SK-N-SH treated with all-trans-retinoic acid at 6 μM for 48 hours (cell line): Measurements from ENCODE around the gene LETMD1.

Experiments
- ATAC-seq: fragments of 200-7000 bp; cut with Tn5 transposase; 3 replicates; pipeline ENCODE4 v1.9.1; 2020; ENCODE audit warnings: mild to moderate bottlenecking, moderate library complexity
- ARNTL ChIP-seq: fragments of 450-650 bp; formaldehyde crosslinking; IDR thresholded peaks from 2 replicates; pipeline ENCODE4 v1.5.0; 2020; ENCODE audit warnings: low read depth, mild to moderate bottlenecking, moderate library complexity, borderline replicate concordance
- BACH2 ChIP-seq: fragments of 250-450 bp; sonication (Bioruptor Pico); IDR thresholded peaks from 2 replicates; pipeline ENCODE4 v1.9.0; 2021; ENCODE audit warnings: mild to moderate bottlenecking, borderline replicate concordance
- CSDC2 ChIP-seq: fragments of 250-450 bp; sonication (Bioruptor Pico); IDR thresholded peaks from 2 replicates; pipeline ENCODE4 v1.5.0; 2020; ENCODE audit warnings: mild to moderate bottlenecking, moderate library complexity
- ESRRG ChIP-seq: fragments of 250-450 bp; sonication (Bioruptor Pico); IDR thresholded peaks from 2 replicates; pipeline ENCODE4 v1.6.1; 2021; ENCODE audit warnings: mild to moderate bottlenecking
- GLIS3 ChIP-seq: fragments of 250-450 bp; sonication (Bioruptor Pico); IDR thresholded peaks from 2 replicates; pipeline ENCODE4 v1.5.0; 2020; ENCODE audit warnings: mild to moderate bottlenecking, moderate library complexity
- ISL1 ChIP-seq: fragments of 250-450 bp; sonication (Bioruptor Pico); IDR thresholded peaks from 2 replicates; pipeline ENCODE4 v2.1.2; 2022; ENCODE audit warnings: mild to moderate bottlenecking, moderate library complexity
- OSR1 ChIP-seq: fragments of 250-450 bp; sonication (Bioruptor Pico); IDR thresholded peaks from 2 replicates; pipeline ENCODE4 v1.8.0; 2022; ENCODE audit warnings: moderate library complexity, mild to moderate bottlenecking, inconsistent platforms
- PPARA ChIP-seq: fragments of 250-450 bp; sonication (Bioruptor Pico); IDR thresholded peaks from 2 replicates; pipeline ENCODE4 v1.5.0; 2020; ENCODE audit warnings: mild to moderate bottlenecking, borderline replicate concordance
- SNAI2 ChIP-seq: fragments of 250-450 bp; sonication (Bioruptor Pico); IDR thresholded peaks from 2 replicates; pipeline ENCODE4 v1.5.0; 2020; ENCODE audit warnings: mild to moderate bottlenecking, moderate library complexity
- TCF4 ChIP-seq: fragments of 250-450 bp; sonication (Bioruptor Pico); IDR thresholded peaks from 2 replicates; pipeline ENCODE4 v1.8.0; 2021; ENCODE audit warnings: mild to moderate bottlenecking, moderate library complexity, borderline replicate concordance
- TOX ChIP-seq: fragments of 250-450 bp; sonication (Bioruptor Pico); IDR thresholded peaks from 2 replicates; pipeline ENCODE4 v1.8.0; 2021; ENCODE audit warnings: mild to moderate bottlenecking, moderate library complexity, borderline replicate concordance
- ZFP3 ChIP-seq: fragments of 250-450 bp; sonication (Bioruptor Pico); IDR thresholded peaks from 2 replicates; pipeline ENCODE4 v1.5.0; 2020; ENCODE audit warnings: mild to moderate bottlenecking, moderate library complexity
- ZFP30 ChIP-seq: fragments of 450-650 bp; formaldehyde crosslinking; IDR thresholded peaks from 2 replicates; pipeline ENCODE4 v1.5.0; 2022; ENCODE audit warnings: mild to moderate bottlenecking, moderate library complexity
- ZNF565 ChIP-seq: fragments of 450-650 bp; formaldehyde crosslinking; conservative IDR thresholded peaks from 2 replicates; pipeline ENCODE4 v1.5.0; 2020; ENCODE audit warnings: low read depth, mild to moderate bottlenecking, moderate library complexity
- ZNF70 ChIP-seq: fragments of 450-650 bp; formaldehyde crosslinking; IDR thresholded peaks from 2 replicates; pipeline ENCODE4 v1.5.0; 2020; ENCODE audit warnings: mild to moderate bottlenecking, moderate library complexity
- ZNF8 ChIP-seq: fragments of 450-650 bp; formaldehyde crosslinking; IDR thresholded peaks from 2 replicates; pipeline ENCODE4 v1.5.0; 2020; ENCODE audit warnings: mild to moderate bottlenecking, moderate library complexity
- TF ChIP-seq, protein P1 (sequence below): fragments of 250-450 bp; sonication (Bioruptor Pico); IDR thresholded peaks from 2 replicates; pipeline ENCODE4 v1.5.1; 2021; ENCODE audit warnings: mild to moderate bottlenecking, moderate library complexity
- TF ChIP-seq, protein P2 (sequence below): fragments of 250-450 bp; sonication (Bioruptor Pico); IDR thresholded peaks from 2 replicates; pipeline ENCODE4 v1.5.1; 2020; ENCODE audit warnings: low read depth, mild to moderate bottlenecking, moderate library complexity
- TF ChIP-seq, protein P3 (sequence below): fragments of 250-450 bp; sonication (Bioruptor Pico); IDR thresholded peaks from 2 replicates; pipeline ENCODE4 v1.5.0; 2020; ENCODE audit warnings: mild to moderate bottlenecking, moderate library complexity
- TF ChIP-seq, protein P4 (sequence below): fragments of 250-450 bp; sonication (Bioruptor Pico); IDR thresholded peaks from 2 replicates; pipeline ENCODE4 v1.8.0; 2020; ENCODE audit warnings: mild to moderate bottlenecking, moderate library complexity, borderline replicate concordance

LETMD1 gene

DNA sequence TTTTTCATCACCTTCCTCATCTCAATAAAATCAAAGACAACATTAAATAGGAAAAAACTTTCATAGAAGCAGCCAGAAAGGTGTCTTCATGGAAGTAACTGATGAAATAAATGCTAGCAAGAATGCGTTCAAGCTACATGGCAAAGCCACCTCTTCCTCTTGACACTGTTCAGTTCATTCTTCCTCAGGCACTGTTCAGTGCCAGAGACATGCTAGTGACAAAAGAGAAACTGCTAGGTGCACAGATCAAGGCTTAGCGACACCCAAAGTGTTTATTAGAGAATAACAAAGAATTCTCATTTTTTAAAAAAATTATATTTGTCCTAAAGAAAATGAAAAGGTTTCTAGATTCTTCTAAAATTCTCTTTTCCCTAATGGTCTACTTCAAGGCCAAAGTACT is 29.2 kb upstream of the LETMD1 start:
- TF ChIP-seq, protein P1, sequence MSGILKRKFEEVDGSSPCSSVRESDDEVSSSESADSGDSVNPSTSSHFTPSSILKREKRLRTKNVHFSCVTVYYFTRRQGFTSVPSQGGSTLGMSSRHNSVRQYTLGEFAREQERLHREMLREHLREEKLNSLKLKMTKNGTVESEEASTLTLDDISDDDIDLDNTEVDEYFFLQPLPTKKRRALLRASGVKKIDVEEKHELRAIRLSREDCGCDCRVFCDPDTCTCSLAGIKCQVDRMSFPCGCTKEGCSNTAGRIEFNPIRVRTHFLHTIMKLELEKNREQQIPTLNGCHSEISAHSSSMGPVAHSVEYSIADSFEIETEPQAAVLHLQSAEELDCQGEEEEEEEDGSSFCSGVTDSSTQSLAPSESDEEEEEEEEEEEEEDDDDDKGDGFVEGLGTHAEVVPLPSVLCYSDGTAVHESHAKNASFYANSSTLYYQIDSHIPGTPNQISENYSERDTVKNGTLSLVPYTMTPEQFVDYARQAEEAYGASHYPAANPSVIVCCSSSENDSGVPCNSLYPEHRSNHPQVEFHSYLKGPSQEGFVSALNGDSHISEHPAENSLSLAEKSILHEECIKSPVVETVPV (CRISPR knock-in tag) = no peak
- no peak for TF ChIP-seq ZNF8 (CRISPR knock-in tag)
- TF ChIP-seq ZFP3 = no peak
- no peak for TF ChIP-seq ARNTL (CRISPR knock-in tag)
- no peak for TF ChIP-seq ZFP30 (CRISPR knock-in tag)
- TF ChIP-seq CSDC2 = no peak
- TF ChIP-seq ISL1 = no peak
- TF ChIP-seq TOX (CRISPR knock-in tag) = no peak
- ATAC-seq = no peak

DNA sequence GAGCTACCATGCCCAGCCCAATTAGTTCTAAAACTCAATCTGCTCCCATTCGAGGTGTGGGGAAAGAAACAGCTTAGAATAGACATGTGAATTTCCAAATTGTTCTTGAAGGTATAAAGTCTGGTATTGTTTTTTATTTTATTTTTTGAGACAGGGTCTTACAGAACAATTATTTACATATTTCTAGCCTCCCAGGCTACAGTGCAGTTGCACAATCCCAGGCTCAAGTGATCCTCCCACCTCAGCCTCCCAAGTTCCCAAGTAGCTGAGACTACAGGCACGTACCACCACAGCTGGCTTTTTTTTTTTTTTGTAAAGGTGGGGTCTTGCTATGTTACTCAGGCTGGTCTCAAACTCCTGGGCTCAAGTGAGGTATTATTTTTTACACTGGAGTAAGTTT is 28.2 kb upstream of the LETMD1 start:
- no peak for ATAC-seq
- TF ChIP-seq TCF4 (CRISPR knock-in tag) = no peak
- TF ChIP-seq ESRRG (CRISPR knock-in tag) = no peak
- TF ChIP-seq, protein P2, sequence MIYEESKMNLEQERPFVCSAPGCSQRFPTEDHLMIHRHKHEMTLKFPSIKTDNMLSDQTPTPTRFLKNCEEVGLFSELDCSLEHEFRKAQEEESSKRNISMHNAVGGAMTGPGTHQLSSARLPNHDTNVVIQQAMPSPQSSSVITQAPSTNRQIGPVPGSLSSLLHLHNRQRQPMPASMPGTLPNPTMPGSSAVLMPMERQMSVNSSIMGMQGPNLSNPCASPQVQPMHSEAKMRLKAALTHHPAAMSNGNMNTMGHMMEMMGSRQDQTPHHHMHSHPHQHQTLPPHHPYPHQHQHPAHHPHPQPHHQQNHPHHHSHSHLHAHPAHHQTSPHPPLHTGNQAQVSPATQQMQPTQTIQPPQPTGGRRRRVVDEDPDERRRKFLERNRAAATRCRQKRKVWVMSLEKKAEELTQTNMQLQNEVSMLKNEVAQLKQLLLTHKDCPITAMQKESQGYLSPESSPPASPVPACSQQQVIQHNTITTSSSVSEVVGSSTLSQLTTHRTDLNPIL (CRISPR knock-in tag) = no peak
- TF ChIP-seq ARNTL (CRISPR knock-in tag) = no peak
- no peak for TF ChIP-seq CSDC2
- no peak for TF ChIP-seq ZFP30 (CRISPR knock-in tag)
- no peak for TF ChIP-seq SNAI2
- no peak for TF ChIP-seq GLIS3
- TF ChIP-seq, protein P3, sequence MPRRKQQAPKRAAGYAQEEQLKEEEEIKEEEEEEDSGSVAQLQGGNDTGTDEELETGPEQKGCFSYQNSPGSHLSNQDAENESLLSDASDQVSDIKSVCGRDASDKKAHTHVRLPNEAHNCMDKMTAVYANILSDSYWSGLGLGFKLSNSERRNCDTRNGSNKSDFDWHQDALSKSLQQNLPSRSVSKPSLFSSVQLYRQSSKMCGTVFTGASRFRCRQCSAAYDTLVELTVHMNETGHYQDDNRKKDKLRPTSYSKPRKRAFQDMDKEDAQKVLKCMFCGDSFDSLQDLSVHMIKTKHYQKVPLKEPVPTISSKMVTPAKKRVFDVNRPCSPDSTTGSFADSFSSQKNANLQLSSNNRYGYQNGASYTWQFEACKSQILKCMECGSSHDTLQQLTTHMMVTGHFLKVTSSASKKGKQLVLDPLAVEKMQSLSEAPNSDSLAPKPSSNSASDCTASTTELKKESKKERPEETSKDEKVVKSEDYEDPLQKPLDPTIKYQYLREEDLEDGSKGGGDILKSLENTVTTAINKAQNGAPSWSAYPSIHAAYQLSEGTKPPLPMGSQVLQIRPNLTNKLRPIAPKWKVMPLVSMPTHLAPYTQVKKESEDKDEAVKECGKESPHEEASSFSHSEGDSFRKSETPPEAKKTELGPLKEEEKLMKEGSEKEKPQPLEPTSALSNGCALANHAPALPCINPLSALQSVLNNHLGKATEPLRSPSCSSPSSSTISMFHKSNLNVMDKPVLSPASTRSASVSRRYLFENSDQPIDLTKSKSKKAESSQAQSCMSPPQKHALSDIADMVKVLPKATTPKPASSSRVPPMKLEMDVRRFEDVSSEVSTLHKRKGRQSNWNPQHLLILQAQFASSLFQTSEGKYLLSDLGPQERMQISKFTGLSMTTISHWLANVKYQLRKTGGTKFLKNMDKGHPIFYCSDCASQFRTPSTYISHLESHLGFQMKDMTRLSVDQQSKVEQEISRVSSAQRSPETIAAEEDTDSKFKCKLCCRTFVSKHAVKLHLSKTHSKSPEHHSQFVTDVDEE (CRISPR knock-in tag) = no peak
- TF ChIP-seq OSR1 (CRISPR knock-in tag) = no peak
- TF ChIP-seq PPARA = no peak

DNA sequence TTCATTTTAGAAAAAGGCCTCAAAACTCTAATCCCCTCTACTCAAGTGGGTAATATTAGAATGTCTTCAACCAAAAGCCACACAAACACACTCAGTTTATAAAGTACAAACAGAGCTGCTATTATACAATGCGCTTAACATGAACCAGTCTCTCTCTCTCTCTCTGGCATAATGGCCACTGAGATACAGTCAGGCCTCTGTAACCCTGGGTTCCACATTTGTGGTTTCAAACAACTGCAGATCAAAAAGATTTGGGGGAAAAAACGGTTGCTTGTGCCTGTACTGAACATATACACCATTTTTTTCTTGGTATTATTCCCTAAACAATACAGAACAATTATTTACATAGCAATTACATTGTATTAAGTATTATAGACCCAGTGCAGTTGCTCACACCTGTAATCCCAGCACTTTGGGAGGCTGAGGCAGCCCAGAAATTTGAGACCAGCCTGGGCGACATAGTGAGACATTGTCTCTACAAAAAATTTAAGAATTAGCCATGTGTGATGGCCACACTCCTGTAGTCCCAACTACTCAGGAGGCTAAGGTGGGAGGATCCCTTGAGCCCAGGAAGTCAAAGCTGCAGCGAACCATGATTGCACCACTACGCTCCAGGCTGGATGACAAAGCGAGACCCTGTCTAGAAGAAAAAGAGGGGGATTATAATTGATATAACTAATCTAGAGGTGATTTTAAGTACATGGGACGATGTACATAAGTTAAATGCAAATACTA is 27.5 kb upstream of the LETMD1 start:
- TF ChIP-seq ZNF565 (CRISPR knock-in tag) (no peak), ZFP3 (no peak), ZFP30 (CRISPR knock-in tag) (no peak), ISL1 (no peak), PPARA (no peak), CSDC2 (no peak), BACH2 (CRISPR knock-in tag) (no peak)
- TF ChIP-seq, protein P2 (CRISPR knock-in tag) = no peak
- no peak for ATAC-seq

DNA sequence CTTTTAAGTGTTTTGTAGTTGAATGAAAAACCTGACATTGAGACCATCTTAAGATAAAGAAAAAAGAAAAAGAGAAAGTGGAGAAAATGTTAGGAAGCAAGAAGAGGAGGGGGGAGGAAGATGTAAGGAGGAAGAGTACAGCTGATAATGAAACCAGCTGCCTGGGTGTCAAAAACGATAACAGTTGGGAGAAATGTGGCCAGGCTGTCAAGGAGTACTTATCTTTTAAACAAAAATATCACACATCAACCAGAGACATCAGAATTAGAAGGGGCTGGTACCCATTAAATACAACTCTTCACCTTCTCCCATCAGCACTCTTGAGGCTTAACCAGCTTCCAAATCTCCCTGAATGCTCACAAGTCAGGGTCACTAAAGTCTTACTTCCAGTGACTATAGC is 26.4 kb upstream of the LETMD1 start:
- ATAC-seq = no peak
- TF ChIP-seq ZFP3 (no peak), ZNF70 (no peak), GLIS3 (no peak), OSR1 (CRISPR knock-in tag) (no peak), ZNF8 (CRISPR knock-in tag) (no peak), ESRRG (CRISPR knock-in tag) (no peak)
- TF ChIP-seq, all 23 proteins: peak for 0

DNA sequence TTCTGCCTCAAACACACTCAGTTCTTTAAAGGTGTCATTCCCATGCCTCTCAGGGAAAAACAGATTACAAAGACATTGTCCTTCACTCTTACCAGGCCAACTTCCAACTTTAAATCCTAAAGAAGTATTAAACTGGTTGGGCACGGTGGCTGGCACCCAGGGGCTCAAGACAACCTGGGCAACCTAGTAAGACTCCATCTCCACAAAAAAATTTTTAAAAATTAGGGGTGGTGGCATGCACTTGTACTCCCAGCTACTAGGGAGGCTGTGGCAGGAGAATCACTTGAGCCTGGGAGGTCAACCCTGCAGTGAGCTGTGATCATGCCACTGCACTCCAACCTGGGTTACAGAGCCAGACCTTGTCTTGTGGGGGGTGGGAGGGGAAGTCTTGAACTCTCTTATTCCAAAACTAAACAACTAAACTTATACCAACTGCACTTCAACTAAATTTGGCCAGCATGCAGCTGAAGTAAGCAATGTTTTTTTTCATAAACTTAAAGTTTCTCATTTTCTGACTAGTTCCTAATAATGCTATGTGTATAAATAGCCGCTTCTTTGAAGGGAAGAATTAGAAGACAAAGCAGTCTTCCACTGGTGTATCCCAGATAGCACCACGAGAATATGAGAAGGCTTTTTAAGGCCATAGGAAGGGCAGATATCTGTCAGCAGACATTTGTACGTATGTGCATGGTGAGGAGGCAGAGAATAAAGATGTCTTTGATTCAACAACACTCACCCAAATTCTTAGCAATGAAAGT is 24.3 kb upstream of the LETMD1 start:
- TF ChIP-seq, protein P4, sequence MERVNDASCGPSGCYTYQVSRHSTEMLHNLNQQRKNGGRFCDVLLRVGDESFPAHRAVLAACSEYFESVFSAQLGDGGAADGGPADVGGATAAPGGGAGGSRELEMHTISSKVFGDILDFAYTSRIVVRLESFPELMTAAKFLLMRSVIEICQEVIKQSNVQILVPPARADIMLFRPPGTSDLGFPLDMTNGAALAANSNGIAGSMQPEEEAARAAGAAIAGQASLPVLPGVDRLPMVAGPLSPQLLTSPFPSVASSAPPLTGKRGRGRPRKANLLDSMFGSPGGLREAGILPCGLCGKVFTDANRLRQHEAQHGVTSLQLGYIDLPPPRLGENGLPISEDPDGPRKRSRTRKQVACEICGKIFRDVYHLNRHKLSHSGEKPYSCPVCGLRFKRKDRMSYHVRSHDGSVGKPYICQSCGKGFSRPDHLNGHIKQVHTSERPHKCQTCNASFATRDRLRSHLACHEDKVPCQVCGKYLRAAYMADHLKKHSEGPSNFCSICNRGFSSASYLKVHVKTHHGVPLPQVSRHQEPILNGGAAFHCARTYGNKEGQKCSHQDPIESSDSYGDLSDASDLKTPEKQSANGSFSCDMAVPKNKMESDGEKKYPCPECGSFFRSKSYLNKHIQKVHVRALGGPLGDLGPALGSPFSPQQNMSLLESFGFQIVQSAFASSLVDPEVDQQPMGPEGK (CRISPR knock-in tag) = no peak
- TF ChIP-seq, protein P1 (CRISPR knock-in tag) = no peak
- TF ChIP-seq BACH2 (CRISPR knock-in tag) = no peak
- no peak for TF ChIP-seq GLIS3
- TF ChIP-seq, protein P2 (CRISPR knock-in tag) = no peak
- no peak for ATAC-seq
